Stimulated activated CD4-positive, alpha-beta T cell treated with anti-CD3 and anti-CD28 coated beads, Interleukin-1b, Interleukin-23, amount 100 ng/mL, for 1 hour (primary cell): ENCODE data around the gene CNTF.
A peak's percentile ranks its signal among the peaks of the same experiment; 100 is the strongest.
"Not testable (repeated sequence)": the region's sequence is repeated elsewhere in the genome, so short reads cannot be mapped to it uniquely, and the experiment has no call there.

Experiments
- DNase-seq, 2 donors: peaks; one replicate each; pipeline ENCODE4 v3.0.0-alpha.2; 2020; ENCODE audit warnings: low read depth in 2 of 2

Gene CNTF

GRCh38 chr11:58622344-58622743 is at the start of gene CNTF:
TSS of gene CNTF (plus strand) at chr11:58622665. CDS start at chr11:58622753, 88 bp downstream.
- no peak for DNase-seq

- not testable (repeated sequence) for DNase-seq
These were observed 49.6 kb upstream of the CNTF start for GRCh38 chr11:58572906-58573305.

- DNase-seq, result peak in 1 of 2 donors; percentile 53
These were observed 48.9 kb upstream of the CNTF start for GRCh38 chr11:58573451-58574104.

GRCh38 chr11:58574881-58575280 is 47.6 kb upstream of the CNTF start:
- DNase-seq, result no peak

GRCh38 chr11:58575377-58576020 is 47.0 kb upstream of the CNTF start, which contains the start of gene LPXN:
TSS of gene LPXN (minus strand) at chr11:58575856. CDS start at chr11:58575772, 84 bp downstream.
- DNase-seq, result peak in 1 of 2 donors; percentile 22

GRCh38 chr11:58576887-58577471 is 45.5 kb upstream of the CNTF start:
- DNase-seq, result no peak

GRCh38 chr11:58577555-58578135 is 44.8 kb upstream of the CNTF start:
- peak; percentile 42 to 48 for DNase-seq

- peak; percentile 78 to 84 for DNase-seq
These were observed 44.3 kb upstream of the CNTF start for GRCh38 chr11:58578136-58578634.

GRCh38 chr11:58578635-58579191 is 43.8 kb upstream of the CNTF start, which contains the start of gene ZFP91:
TSS of gene ZFP91 (plus strand) at chr11:58579063. CDS start at chr11:58579282, 219 bp downstream.
- peak; percentile 92 to 94 for DNase-seq

- DNase-seq, result peak; percentile 81 to 85
These were observed 43.0 kb upstream of the CNTF start for GRCh38 chr11:58579192-58580129.

GRCh38 chr11:58580311-58580710 is 42.2 kb upstream of the CNTF start:
- DNase-seq, result no peak

GRCh38 chr11:58582437-58582836 is 40.0 kb upstream of the CNTF start:
- no peak for DNase-seq

GRCh38 chr11:58586998-58587397 is 35.5 kb upstream of the CNTF start:
- DNase-seq, result no peak

- DNase-seq, result no peak
These were observed 30.8 kb upstream of the CNTF start for GRCh38 chr11:58591659-58592058.

GRCh38 chr11:58592760-58593472 is 29.5 kb upstream of the CNTF start:
- DNase-seq, result no peak

- no peak for DNase-seq
These were observed 27.6 kb upstream of the CNTF start for GRCh38 chr11:58594826-58595225.

- no peak for DNase-seq
These were observed 25.8 kb upstream of the CNTF start for GRCh38 chr11:58596621-58597020.

- no peak for DNase-seq
These were observed 24.9 kb upstream of the CNTF start for GRCh38 chr11:58597486-58598144.

- no peak for DNase-seq
These were observed 22.0 kb upstream of the CNTF start for GRCh38 chr11:58600510-58600909.
